GM10266 (cell line): ENCODE measurements around the gene PKDCC.

Experiments
- DNase-seq: peaks from one replicate; pipeline ENCODE4 v3.0.0; 2012; ENCODE audit errors: extremely low spot score
- TF ChIP-seq, protein P1 (sequence below): IDR thresholded peaks from 2 replicates; pipeline ENCODE4 v1.5.1; 2012; ENCODE audit warnings: mild to moderate bottlenecking, low read depth; ENCODE audit not compliant: control insufficient read depth, insufficient read depth; ENCODE audit errors: missing control alignments

PKDCC gene

DNA sequence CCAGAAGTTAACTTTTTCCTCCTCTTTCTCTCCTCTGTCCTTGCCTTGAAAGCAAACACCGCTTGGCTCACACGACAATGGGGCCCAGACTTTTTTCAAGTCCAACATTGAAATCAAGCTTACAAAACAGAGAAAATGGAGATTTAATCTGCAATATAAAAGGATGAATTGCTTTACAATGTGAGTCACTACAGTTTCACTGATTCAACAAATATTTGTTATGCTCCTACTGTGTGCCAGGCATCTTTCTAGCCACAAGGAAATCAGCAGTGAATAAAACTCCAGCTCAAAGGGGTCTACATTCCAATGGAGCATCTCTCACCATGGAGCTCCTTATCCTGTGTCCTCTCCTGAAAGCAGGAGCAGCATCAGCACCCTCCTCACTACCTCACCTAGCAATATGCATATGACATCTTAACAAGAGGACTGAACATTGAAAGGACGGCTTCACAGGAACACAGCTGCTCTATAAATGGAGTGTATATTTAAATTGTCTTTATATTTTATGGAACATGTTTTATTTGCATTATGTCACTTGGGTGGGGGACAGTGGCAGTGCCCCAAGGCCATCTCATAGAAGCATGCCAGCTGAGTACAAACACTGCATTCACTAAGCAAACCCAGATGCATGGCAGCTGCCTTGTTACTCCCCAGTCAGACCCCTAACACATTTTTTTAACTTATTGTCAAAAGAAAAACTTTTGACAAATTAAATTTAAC lies 39.5 kb downstream of the PKDCC start:
- DNase-seq = no peak
- TF ChIP-seq, protein P1, sequence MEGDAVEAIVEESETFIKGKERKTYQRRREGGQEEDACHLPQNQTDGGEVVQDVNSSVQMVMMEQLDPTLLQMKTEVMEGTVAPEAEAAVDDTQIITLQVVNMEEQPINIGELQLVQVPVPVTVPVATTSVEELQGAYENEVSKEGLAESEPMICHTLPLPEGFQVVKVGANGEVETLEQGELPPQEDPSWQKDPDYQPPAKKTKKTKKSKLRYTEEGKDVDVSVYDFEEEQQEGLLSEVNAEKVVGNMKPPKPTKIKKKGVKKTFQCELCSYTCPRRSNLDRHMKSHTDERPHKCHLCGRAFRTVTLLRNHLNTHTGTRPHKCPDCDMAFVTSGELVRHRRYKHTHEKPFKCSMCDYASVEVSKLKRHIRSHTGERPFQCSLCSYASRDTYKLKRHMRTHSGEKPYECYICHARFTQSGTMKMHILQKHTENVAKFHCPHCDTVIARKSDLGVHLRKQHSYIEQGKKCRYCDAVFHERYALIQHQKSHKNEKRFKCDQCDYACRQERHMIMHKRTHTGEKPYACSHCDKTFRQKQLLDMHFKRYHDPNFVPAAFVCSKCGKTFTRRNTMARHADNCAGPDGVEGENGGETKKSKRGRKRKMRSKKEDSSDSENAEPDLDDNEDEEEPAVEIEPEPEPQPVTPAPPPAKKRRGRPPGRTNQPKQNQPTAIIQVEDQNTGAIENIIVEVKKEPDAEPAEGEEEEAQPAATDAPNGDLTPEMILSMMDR = no peak

DNA sequence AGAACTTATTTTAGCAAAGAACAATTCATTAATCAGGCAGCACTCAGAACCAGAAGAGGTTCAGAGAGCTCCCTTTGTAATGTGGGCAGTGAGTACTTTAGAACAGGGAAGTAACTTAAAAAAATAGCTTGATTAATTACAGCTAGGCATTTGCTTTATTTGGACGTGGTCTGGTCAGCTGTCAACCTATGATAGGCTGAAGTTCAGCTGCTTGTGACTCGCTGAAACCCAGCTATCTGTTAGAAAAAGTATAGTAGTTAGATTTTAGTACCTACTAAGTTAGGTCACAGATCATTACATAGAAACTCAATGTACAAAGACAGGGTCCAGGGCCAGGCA lies 40.0 kb downstream of the PKDCC start:
- TF ChIP-seq, protein P1 = no peak
- no peak for DNase-seq

DNA sequence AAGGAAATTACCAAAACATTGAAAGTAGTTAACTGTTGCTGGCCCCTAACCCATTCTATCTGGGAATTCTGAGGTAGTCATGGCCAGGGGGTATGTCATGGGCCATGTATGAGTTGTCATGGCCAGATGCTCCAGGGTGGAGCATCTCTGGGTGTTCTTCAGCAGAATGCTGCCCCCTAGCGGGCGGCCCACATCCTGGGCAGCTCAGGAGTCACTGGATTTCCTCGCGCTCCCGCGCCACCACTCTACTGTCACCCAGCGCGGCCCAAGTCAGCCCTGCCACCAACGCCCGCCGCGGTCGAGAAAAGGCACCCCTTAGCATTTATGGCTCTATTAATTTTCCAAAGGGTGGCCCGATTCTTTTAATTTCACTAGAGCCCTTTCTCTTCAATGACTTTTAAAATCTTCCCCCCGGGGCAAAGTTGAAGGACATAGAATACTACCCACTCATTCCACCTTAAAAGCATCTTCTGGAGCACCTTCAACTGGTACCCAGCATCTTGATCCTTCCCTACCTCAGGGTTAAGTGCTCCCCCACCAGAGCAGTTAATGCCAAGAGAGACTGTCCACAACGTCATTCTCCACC lies 41.6 kb downstream of the PKDCC start:
- DNase-seq = peak; percentile 67
- TF ChIP-seq, protein P1 = peak; percentile 68

DNA sequence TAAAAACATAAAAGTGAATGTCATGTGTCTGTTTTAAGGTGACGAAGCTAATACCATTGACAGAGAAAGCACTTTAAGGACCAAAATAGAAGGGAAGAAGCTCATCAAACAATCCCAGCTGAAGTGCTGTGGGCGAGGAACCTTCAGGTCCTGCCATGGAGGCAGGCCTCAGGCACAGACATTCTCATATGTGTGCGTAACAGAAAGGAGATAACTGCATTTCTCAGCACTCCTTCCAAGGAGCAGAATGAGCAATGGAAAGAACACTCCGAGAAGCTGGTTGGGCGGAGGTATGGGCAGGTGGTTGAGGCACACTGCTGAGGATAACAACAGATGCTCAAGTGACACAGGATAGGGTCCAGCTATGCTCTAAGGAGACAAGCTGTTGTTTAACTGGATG lies 42.4 kb downstream of the PKDCC start:
- TF ChIP-seq, protein P1 = no peak
- no peak for DNase-seq

DNA sequence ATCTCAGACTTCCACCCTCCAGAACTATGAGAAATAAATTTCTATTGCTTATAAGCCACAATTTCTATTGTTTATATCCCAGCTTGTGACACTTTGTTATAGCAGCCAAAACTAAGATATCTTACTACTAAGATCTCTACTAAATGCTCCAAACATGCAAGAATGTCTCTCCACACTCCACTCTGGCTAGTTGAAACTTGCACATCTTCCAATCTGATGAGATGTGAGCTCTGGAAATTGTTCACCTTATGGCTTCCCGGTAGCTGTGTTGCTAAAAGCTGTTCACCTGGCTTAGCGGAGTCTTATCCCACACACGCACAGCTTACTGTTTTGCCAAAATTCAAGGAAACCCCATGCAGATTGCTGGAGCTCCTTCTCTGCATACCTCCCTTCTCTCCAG lies 43.9 kb downstream of the PKDCC start:
- DNase-seq = no peak
- TF ChIP-seq, protein P1 = no peak

DNA sequence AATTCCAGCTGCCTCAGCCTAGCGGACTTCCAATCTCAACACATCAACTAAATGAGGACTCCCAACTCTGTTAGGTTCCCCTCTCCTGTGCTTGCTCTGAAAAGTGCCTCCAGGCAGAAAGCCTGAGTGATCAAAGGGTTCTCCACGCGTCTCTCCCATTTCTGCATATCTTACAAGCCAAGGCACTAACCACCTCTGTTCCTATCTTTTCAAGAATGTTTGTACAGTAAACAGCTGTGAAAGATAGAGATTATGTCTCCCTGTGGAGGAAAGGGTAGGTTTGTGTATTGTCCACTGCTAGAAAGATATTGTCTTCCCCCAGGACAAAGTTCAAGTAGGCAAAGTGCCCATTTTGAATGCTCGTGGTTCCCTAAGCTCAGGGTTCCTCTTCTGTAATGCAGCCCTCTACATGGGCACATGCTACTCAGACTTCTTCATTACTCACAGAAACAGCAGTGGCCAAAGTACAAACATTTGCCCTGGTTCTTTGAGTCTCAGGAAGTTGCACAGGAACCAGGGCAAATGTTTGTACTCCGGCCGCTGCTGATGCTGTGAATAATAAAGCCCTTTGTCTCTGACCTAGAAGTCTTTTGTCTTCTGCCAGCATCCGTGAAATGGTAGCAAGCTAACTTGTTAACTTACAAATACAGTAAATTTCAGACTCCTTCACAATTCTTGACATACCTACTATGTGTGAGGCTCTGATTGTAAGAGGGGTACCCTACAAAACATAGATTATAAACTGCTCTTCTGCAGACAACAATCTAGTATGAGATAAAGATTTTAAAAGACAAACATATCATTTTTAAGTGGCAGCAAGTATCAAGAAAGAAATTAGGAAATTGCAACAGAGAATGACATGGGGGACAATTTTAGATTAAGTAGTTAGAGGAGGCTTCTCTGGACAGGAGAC lies 44.5 kb downstream of the PKDCC start:
- TF ChIP-seq, protein P1 = no peak
- no peak for DNase-seq

DNA sequence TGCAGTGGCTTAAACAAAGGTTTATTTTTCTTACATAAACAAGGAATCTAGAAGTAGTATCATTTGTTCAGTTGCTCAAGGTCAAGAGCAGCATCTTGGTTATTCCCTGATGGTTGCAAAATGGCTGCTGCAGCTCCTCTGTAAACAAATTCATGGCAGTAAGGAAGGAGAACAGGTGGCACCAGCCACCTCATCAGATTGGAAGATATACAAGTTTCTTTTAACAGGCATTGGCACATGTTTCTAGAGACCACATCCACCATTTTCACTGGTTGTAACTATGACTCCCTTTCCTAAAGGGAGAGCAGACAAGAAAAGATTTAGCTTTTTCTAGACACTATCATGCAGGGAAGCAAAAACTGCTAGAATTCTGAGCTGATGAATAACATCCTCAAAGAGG lies 46.3 kb downstream of the PKDCC start:
- no peak for DNase-seq
- TF ChIP-seq, protein P1 = no peak
